HEK293 (cell line): ENCODE data around the gene CFAP57.
A peak's percentile ranks its signal among the peaks of the same experiment; 100 is the strongest.

Experiments used
- CTCF ChIA-PET: fragments of 350-600 bp; formaldehyde crosslinking; extraction: SDS; loops from one replicate; lab custom pipeline; 2021; ENCODE audit warnings: antibody characterized with exemption; lab: Yijun Ruan, JAX
- POLR2A ChIA-PET: fragments of 300-600 bp; formaldehyde crosslinking; extraction: SDS; loops from one replicate; lab custom pipeline; 2020; ENCODE audit warnings: antibody characterized with exemption, inconsistent platforms; lab: Yijun Ruan, JAX
- H3K27ac ChIP-seq: fragments of 200-500 bp; sonication (Bioruptor generic); 2 replicates; pipeline ENCODE4 v1.5.1; 2014; ENCODE audit warnings: low read depth, low read length, control low read depth, inconsistent platforms; ENCODE audit errors: extremely low read depth
- H3K36me3 ChIP-seq, 2 experiments: fragments of 200-500 bp in 1 of 2; sonication (Bioruptor generic) in 1 of 2; 1 replicate in 1 of 2; 2 replicates in 1 of 2; pipeline ENCODE4 v1.5.1; 2014 to 2017; ENCODE audit warnings: inconsistent platforms in 2 of 2, low read length in 2 of 2; ENCODE audit not compliant: control insufficient read depth in 2 of 2, insufficient read depth in 1 of 2
- H3K4me1 ChIP-seq: fragments of 200-500 bp; sonication (Bioruptor generic); 2 replicates; pipeline ENCODE4 v1.5.1; 2014; ENCODE audit warnings: mild to moderate bottlenecking, low read length, inconsistent platforms; ENCODE audit not compliant: control insufficient read depth, insufficient read depth
- H3K4me3 ChIP-seq: 2 replicates; pipeline ENCODE4 v1.5.1; 2011; ENCODE audit warnings: low read depth, mild to moderate bottlenecking, control low read depth, low read length, moderate library complexity
- H3K9me3 ChIP-seq: fragments of 200-500 bp; sonication (Bioruptor generic); 2 replicates; pipeline ENCODE4 v1.5.1; 2014; ENCODE audit warnings: low read depth, low read length, inconsistent platforms; ENCODE audit not compliant: control insufficient read depth, insufficient read depth
- EGR2 ChIP-seq: fragments of 450-650 bp; formaldehyde crosslinking; IDR thresholded peaks from 2 replicates; pipeline ENCODE4 v1.5.1; 2016; ENCODE audit warnings: low read depth, missing biosample characterization, missing genetic modification characterization
- GFI1B ChIP-seq: fragments of 450-650 bp; formaldehyde crosslinking; IDR thresholded peaks from 2 replicates; pipeline ENCODE4 v1.5.1; 2016; ENCODE audit warnings: missing biosample characterization, missing genetic modification characterization
- GLI2 ChIP-seq: fragments of 450-650 bp; formaldehyde crosslinking; IDR thresholded peaks from 2 replicates; pipeline ENCODE4; 2017; ENCODE audit warnings: missing biosample characterization, missing genetic modification characterization, low read depth, borderline replicate concordance
- KLF7 ChIP-seq: fragments of 450-650 bp; formaldehyde crosslinking; IDR thresholded peaks from 2 replicates; pipeline ENCODE4 v1.5.1; 2016; ENCODE audit warnings: missing biosample characterization, missing genetic modification characterization, borderline replicate concordance
- PBX3 ChIP-seq: sonication (generic); formaldehyde crosslinking; IDR thresholded peaks from 2 replicates; pipeline ENCODE4 v1.8.1; 2022; ENCODE audit warnings: mild to moderate bottlenecking, moderate library complexity, missing genetic modification reagents
- PRDM1 ChIP-seq: fragments of 450-650 bp; formaldehyde crosslinking; IDR thresholded peaks from 2 replicates; pipeline ENCODE4; 2016; ENCODE audit warnings: missing biosample characterization, missing genetic modification characterization
- REPIN1 ChIP-seq: fragments of 450-650 bp; formaldehyde crosslinking; IDR thresholded peaks from 2 replicates; pipeline ENCODE4 v1.5.1; 2017; ENCODE audit warnings: missing biosample characterization, missing genetic modification characterization, low read depth
- ZBTB6 ChIP-seq: fragments of 450-650 bp; formaldehyde crosslinking; IDR thresholded peaks from 2 replicates; pipeline ENCODE4 v1.5.1; 2017; ENCODE audit warnings: missing biosample characterization, missing genetic modification characterization
- ZFHX2 ChIP-seq: fragments of 450-650 bp; formaldehyde crosslinking; conservative IDR thresholded peaks from 2 replicates; pipeline ENCODE4 v1.5.1; 2016; ENCODE audit warnings: missing biosample characterization, missing genetic modification characterization
- ZIC2 ChIP-seq: fragments of 450-650 bp; formaldehyde crosslinking; IDR thresholded peaks from 2 replicates; pipeline ENCODE4 v1.5.1; 2016; ENCODE audit warnings: missing biosample characterization, missing genetic modification characterization
- ZNF16 ChIP-seq: fragments of 450-650 bp; formaldehyde crosslinking; IDR thresholded peaks from 2 replicates; pipeline ENCODE4 v1.5.1; 2016; ENCODE audit warnings: low read depth, missing biosample characterization, missing genetic modification characterization
- ZNF223 ChIP-seq: fragments of 450-650 bp; formaldehyde crosslinking; IDR thresholded peaks from 2 replicates; pipeline ENCODE4 v1.5.1; 2016; ENCODE audit warnings: missing biosample characterization, missing genetic modification characterization
- ZNF266 ChIP-seq: fragments of 450-650 bp; formaldehyde crosslinking; IDR thresholded peaks from 2 replicates; pipeline ENCODE4 v1.5.1; 2016; ENCODE audit warnings: missing biosample characterization, missing genetic modification characterization, low read depth
- ZNF335 ChIP-seq: fragments of 450-650 bp; formaldehyde crosslinking; conservative IDR thresholded peaks from 2 replicates; pipeline ENCODE4 v1.5.1; 2016; ENCODE audit warnings: missing biosample characterization, missing genetic modification characterization
- ZNF366 ChIP-seq: fragments of 450-650 bp; formaldehyde crosslinking; conservative IDR thresholded peaks from 2 replicates; pipeline ENCODE4 v1.5.1; 2016; ENCODE audit warnings: missing biosample characterization, missing genetic modification characterization
- ZNF473 ChIP-seq: fragments of 450-650 bp; formaldehyde crosslinking; IDR thresholded peaks from 2 replicates; pipeline ENCODE4 v1.5.1; 2017; ENCODE audit warnings: missing biosample characterization, missing genetic modification characterization
- ZNF571 ChIP-seq: fragments of 450-650 bp; formaldehyde crosslinking; IDR thresholded peaks from 2 replicates; pipeline ENCODE4 v1.5.0; 2017; ENCODE audit warnings: missing biosample characterization, missing genetic modification characterization
- ZNF600 ChIP-seq: fragments of 450-650 bp; formaldehyde crosslinking; IDR thresholded peaks from 2 replicates; pipeline ENCODE4 v1.5.1; 2016; ENCODE audit warnings: missing biosample characterization, missing genetic modification characterization
- ZNF624 ChIP-seq: fragments of 450-650 bp; formaldehyde crosslinking; IDR thresholded peaks from 2 replicates; pipeline ENCODE4 v1.5.1; 2017; ENCODE audit warnings: missing biosample characterization, missing genetic modification characterization
- ZNF626 ChIP-seq: fragments of 450-650 bp; sonication (Bioruptor Pico); formaldehyde crosslinking; IDR thresholded peaks from 2 replicates; pipeline ENCODE4 v1.5.1; 2018; ENCODE audit warnings: missing biosample characterization, missing genetic modification characterization, inconsistent platforms
- TF ChIP-seq, protein P1 (sequence below): fragments of 450-650 bp; formaldehyde crosslinking; IDR thresholded peaks from 2 replicates; pipeline ENCODE4 v1.5.1; 2016; ENCODE audit warnings: missing biosample characterization, missing genetic modification characterization

The CFAP57 gene

GRCh38 chr1:43233631-43234030 is 61.5 kb downstream of the CFAP57 start:
- no peak overlapping the region for H3K4me3 ChIP-seq
- no peaks in the 10 kb centered on the region for H3K36me3 ChIP-seq
- CTCF ChIA-PET, result interaction anchor here (0.6 to 11.4 kb wide), 3 partner anchors 68 to 530 kb away, joined by 3 to 110 read pairs (median 4); no protein-coding TSS in a partner anchor
- POLR2A ChIA-PET, result no interaction called here
- H3K27ac ChIP-seq, result no peak overlapping the region
- no peaks in the 10 kb centered on the region for H3K9me3 ChIP-seq
- no peak for TF ChIP-seq ZNF266 (tag by site-specific recombination)
- TF ChIP-seq REPIN1 (tag by site-specific recombination), result no peak
- no peak for TF ChIP-seq PRDM1 (tag by site-specific recombination)
- no peak for TF ChIP-seq ZNF624 (tag by site-specific recombination)
- no peaks in the 10 kb centered on the region for H3K4me1 ChIP-seq

DNA sequence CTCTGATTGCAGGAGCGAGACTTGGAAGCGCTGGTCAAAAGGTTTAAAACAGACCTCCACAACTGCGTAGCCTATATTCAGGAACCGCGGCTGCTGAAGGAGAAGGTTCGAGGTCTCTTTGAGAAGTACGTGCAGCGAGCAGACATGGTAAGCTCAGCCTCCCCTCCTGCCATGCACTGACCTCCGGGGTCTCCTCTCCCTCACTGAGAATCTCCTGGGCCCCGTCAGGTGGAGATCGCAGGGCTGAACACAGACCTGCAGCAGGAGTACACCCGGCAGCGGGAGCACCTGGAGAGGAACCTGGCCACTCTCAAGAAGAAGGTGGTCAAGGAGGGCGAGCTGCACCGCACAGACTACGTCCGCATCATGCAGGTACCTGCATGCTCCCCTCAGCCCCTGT is 62.1 kb downstream of the CFAP57 start:
- TF ChIP-seq, protein P1, sequence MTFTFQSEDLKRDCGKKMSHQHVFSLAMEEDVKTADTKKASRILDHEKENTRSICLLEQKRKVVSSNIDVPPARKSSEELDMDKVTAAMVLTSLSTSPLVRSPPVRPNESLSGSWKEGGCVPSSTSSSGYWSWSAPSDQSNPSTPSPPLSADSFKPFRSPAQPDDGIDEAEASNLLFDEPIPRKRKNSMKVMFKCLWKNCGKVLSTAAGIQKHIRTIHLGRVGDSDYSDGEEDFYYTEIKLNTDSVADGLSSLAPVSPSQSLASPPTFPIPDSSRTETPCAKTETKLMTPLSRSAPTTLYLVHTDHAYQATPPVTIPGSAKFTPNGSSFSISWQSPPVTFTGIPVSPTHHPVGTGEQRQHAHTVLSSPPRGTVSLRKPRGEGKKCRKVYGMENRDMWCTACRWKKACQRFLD, result no peak
- TF ChIP-seq KLF7, result no peak
- no peak for TF ChIP-seq ZNF223
- no peak for TF ChIP-seq ZNF366 (tag by site-specific recombination)
- no peak for TF ChIP-seq GFI1B
- no peak for TF ChIP-seq GLI2
- TF ChIP-seq PBX3 (CRISPR knock-in tag), result no peak
- TF ChIP-seq ZNF473 (tag by site-specific recombination), result no peak
- TF ChIP-seq ZNF600 (tag by site-specific recombination), result no peak
- ChIA-PET POLR2A (no interaction called here), CTCF (interaction anchor here (11.4 kb wide), 1 partner anchor 180 kb away, joined by 110 read pairs; no protein-coding TSS in a partner anchor)
- Histone ChIP-seq H3K9me3 (no peaks in the 10 kb centered on the region), H3K36me3 (no peaks in the 10 kb centered on the region), H3K4me3 (no peak overlapping the region), H3K27ac (no peak overlapping the region), H3K4me1 (no peaks in the 10 kb centered on the region)

- POLR2A ChIA-PET, result no interaction called here
- Histone ChIP-seq H3K36me3 (no peaks in the 10 kb centered on the region), H3K27ac (no peak overlapping the region), H3K4me3 (no peak overlapping the region), H3K4me1 (no peaks in the 10 kb centered on the region), H3K9me3 (no peaks in the 10 kb centered on the region)
- CTCF ChIA-PET, result interaction anchor here (11.4 kb wide), 1 partner anchor 179 kb away, joined by 110 read pairs; no protein-coding TSS in a partner anchor
- TF ChIP-seq ZFHX2 (tag by site-specific recombination), result peak; percentile 68
- no peak for TF ChIP-seq ZNF626 (tag by site-specific recombination)
- TF ChIP-seq EGR2 (tag by site-specific recombination), result peak; percentile 73
Observed at GRCh38 chr1:43235040-43235439, 62.9 kb downstream of the CFAP57 start.

- H3K9me3 ChIP-seq, result no peaks in the 10 kb centered on the region
- TF ChIP-seq ZNF571 (tag by site-specific recombination) (no peak), ZNF335 (tag by site-specific recombination) (no peak), ZNF16 (tag by site-specific recombination) (no peak), ZBTB6 (tag by site-specific recombination) (peak; percentile 59; the same call in 1 of the 2 replicates), ZIC2 (tag by site-specific recombination) (peak; percentile 98)
- POLR2A ChIA-PET, result no interaction called here
- no peaks in the 10 kb centered on the region for H3K4me1 ChIP-seq
- H3K4me3 ChIP-seq, result no peak overlapping the region
- CTCF ChIA-PET, result interaction anchor here (0.7 kb wide), 1 partner anchor 153 kb away, joined by 3 read pairs; no protein-coding TSS in a partner anchor
- H3K27ac ChIP-seq, result no peak overlapping the region
- H3K36me3 ChIP-seq, result no peaks in the 10 kb centered on the region
Observed at GRCh38 chr1:43235451-43236121, 63.5 kb downstream of the CFAP57 start.
